Melanocyte of skin (primary cell): ENCODE data around the gene FAM210A. TPM values are rescaled to one million over a fixed set of nuclear protein-coding genes. Genes with fewer than 3 reads are reported as not detected.

Experiments used
- small RNA-seq, 2 donors: library from RNA; depleted of rRNA; stranded (forward); fragments of <200 nt; gene quantifications; one replicate each; pipeline ENCODE3, GENCODE V24; 2012
- total RNA-seq, 2 donors: library from RNA; depleted of rRNA; stranded (reverse); fragments of >200 nt; gene quantifications; 2 replicates each; pipeline ENCODE4 v1.2.3, GENCODE V29; 2012

The FAM210A gene
- total RNA-seq = 10 to 100 TPM; 28.6 to 54.6 TPM

GRCh38 chr18:13726232-13726971 is at the start of gene FAM210A, which contains the start of gene RNMT:
Gene FAM210A, minus strand, starts transcription at chr18:13726558. Its CDS starts 44,481 bp downstream, at chr18:13682077.
Gene RNMT, plus strand, starts transcription at chr18:13726673. Its CDS starts 4,845 bp downstream, at chr18:13731518.

Small RNA genes within 50 kb of the gene (small RNA-seq; reads per million reads assigned to genes)
- gene AP001525.1 (0 to 0.09 reads per million in 2 donors), gene RN7SL362P (0 reads per million in 2 donors)

Other genes with a start within 250 kb of the FAM210A start
- gene RNMT, start 115 bp upstream of the FAM210A start, total RNA-seq = 10 to 100 TPM; 22.4 to 32.3 TPM
- not detected for gene MC5R, start 97.6 kb upstream of the FAM210A start, total RNA-seq
- not detected for gene MC2R, start 189.0 kb upstream of the FAM210A start, total RNA-seq